Psoas muscle (tissue), 8 donors: Measurements from ENCODE around the gene CAST. TPM values are rescaled to one million over a fixed set of nuclear protein-coding genes. Genes with fewer than 3 reads are reported as not detected.

Experiments
- ATAC-seq, 4 donors: fragments of 200-7000 bp; cut with Tn5 transposase; one replicate each; pipeline ENCODE4 v1.9.1; 2020; ENCODE audit warnings: moderate library complexity in 3 of 4, mild to moderate bottlenecking in 2 of 4
- DNase-seq, 2 donors: peaks; one replicate each; pipeline ENCODE4 v3.0.0-alpha.2; 2020
- H3K27ac ChIP-seq: fragments of 200-600 bp; one replicate; pipeline ENCODE4 v1.8.0; 2022
- H3K27me3 ChIP-seq, 3 donors: fragments of 200-600 bp in 1 of 3; one replicate each; pipeline versions ENCODE4 v1.6.1 to v1.8.0; 2013 to 2022; ENCODE audit warnings: low read length in 2 of 3, mild to moderate bottlenecking in 2 of 3, moderate library complexity in 1 of 3; ENCODE audit not compliant: insufficient read depth in 3 of 3
- H3K36me3 ChIP-seq, 2 donors: fragments of 200-600 bp in 1 of 2; one replicate each; pipeline versions ENCODE4 v1.6.1 to v1.8.0; 2013 to 2022; ENCODE audit warnings: low read depth in 1 of 2, mild to moderate bottlenecking in 1 of 2, moderate library complexity in 1 of 2; ENCODE audit not compliant: insufficient read depth in 1 of 2
- H3K4me1 ChIP-seq: fragments of 200-600 bp; one replicate; pipeline ENCODE4 v1.8.0; 2022
- H3K4me3 ChIP-seq: fragments of 200-600 bp; one replicate; pipeline ENCODE4 v1.8.0; 2022; ENCODE audit warnings: mild to moderate bottlenecking
- H3K9me3 ChIP-seq: fragments of 200-600 bp; one replicate; pipeline ENCODE4 v1.8.0; 2022
- CTCF ChIP-seq: fragments of 200-600 bp; IDR thresholded peaks from one replicate; pipeline ENCODE4 v1.8.0; 2022; ENCODE audit warnings: antibody characterized with exemption
- WGBS, 3 donors: extraction: QIAGEN DNeasy Blood & Tissue Kit; methylation state at CpG; one replicate each; pipeline versions ENCODE4 v1.1.6 to v1.1.7; 2013; 5-methylcytosine and 5-hydroxymethylcytosine counted together
- intact Hi-C, 2 donors: fragments of 100-400 bp; cut with DNase I; formaldehyde crosslinking; loops; one replicate each; pipeline versions ENCODE4 v1.11.0 to v1.14.2; 2022
- polyA plus RNA-seq, 3 donors: library from polyadenylated mRNA; stranded (reverse); fragments of 200-250 nt; gene quantifications; one replicate each; pipeline ENCODE4 v1.2.3, GENCODE V29; 2013
- total RNA-seq, 4 donors: library from RNA; stranded (reverse); fragmentation: NEBNext Ultra II Directional in 2 of 4; extraction: Animal tissue kit (Norgen Biotek cat#: 25700) in 2 of 4; gene quantifications; one replicate each; pipeline versions ENCODE4 v1.2.1 to v1.2.4, GENCODE V29; 2021 to 2023
- donor health status: healthy with polysubstance abuse.
- donor health status: DM: no; HTN: no; CAD: no; lungs with moderate emphysema.
- donor health status: Bipolar disorder and iron deficiency.
- donor health status: healthy.
- donor health status: DM: yes; HTN: yes; CAD: no.
- donor health status: DM: no; HTN: no; CAD: no.
- donor health status: DM: no; HTN: no; CAD: no.
- donor health status: DM: yes; HTN: yes; CAD: no.

Gene CAST
- total and polyA plus RNA-seq, 7 donors: 193 to 447 (median 312) TPM

DNA sequence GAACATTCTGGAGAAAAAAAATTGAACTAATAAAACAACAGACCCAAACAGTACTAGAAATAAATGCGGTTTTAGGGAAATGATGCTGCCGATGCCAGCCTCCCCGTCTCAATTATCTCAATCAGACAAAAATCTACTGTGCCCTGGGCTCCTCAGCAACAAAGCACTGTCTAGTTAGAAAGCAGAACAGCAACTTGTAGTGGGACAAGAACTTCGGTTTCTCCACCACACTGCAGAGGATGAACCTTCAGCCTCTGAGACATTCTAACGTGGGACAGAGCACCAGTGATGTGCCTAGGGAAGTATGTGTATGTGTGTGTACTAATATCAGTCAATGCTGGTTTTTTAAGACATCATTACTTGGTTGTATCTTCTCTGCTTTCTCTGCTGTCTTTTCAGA, 11.1 kb upstream of the CAST start:
- no peak overlapping the region for H3K27ac ChIP-seq
- TF ChIP-seq CTCF: no peak
- DNase-seq: no peak
- intact Hi-C loops: no loop called here
- no peaks in the 10 kb centered on the region for H3K9me3 ChIP-seq
- WGBS, 3 donors: 84 to 90% (median 85%) methylated on average over 5 of the region's 5 CpGs
- no peak for ATAC-seq
- H3K4me1 ChIP-seq: peaks cover 19% of the 10 kb centered on the region
- H3K36me3 ChIP-seq: no peaks in the 10 kb centered on the region
- no peaks in the 10 kb centered on the region for H3K27me3 ChIP-seq
- H3K4me3 ChIP-seq: no peak overlapping the region

DNA sequence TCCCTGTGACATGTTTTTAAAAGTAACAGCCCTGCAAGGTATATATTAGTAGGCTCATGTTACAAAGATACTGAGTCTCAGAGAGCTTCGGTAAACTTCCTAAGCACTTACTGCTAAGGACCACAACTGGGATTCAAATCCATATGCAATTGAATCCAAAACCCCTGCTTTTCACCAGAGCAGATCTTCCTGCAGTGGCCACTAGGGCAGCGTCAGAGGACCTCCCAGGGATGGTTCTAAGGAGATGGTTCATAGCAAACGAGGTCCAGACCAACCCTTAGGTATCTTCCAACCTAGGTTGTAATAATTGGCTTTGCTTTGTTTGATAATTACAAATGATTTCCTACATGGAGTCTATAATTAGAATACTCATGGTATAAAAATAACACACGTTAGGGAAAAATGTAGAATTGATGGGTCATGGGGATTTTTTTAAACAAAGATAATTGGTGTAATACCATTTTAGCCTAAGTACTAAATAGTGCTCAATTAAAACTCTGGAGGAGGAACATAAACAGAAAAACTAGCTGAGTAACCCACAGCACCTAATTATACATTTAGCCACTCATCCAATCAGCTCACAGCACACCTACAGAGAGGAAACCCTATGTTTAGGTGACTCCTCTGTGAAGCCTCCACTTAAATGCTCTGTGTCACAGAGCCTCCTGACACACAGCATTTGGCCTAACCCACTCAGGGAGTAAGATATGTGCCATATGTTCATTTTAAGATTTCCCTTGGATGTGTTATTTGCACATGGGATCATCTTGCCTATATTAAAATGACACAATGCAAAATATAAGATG, 10.0 kb upstream of the CAST start:
- Histone ChIP-seq H3K9me3 (no peaks in the 10 kb centered on the region), H3K27ac (no peak overlapping the region), H3K36me3 (no peaks in the 10 kb centered on the region), H3K4me3 (no peak overlapping the region), H3K4me1 (peaks cover 18% of the 10 kb centered on the region), H3K27me3 (no peaks in the 10 kb centered on the region)
- DNase-seq: no peak
- no peak for ATAC-seq
- TF ChIP-seq CTCF: no peak
- WGBS, 3 donors: 58 to 66% (median 58%) methylated on average over 4 of the region's 4 CpGs
- intact Hi-C loops: no loop called here

- ATAC-seq: no peak
- Histone ChIP-seq H3K27me3 (no peaks in the 10 kb centered on the region), H3K36me3 (no peaks in the 10 kb centered on the region), H3K27ac (no peak overlapping the region), H3K9me3 (no peaks in the 10 kb centered on the region), H3K4me1 (peaks cover 10% of the 10 kb centered on the region), H3K4me3 (no peak overlapping the region)
- no peak for TF ChIP-seq CTCF
- WGBS, 3 donors: 48 to 60% (median 58%) methylated on average over 1 of the region's 1 CpG
- no peak for DNase-seq
- intact Hi-C loops: no loop called here
Observed at GRCh38 chr5:96652769-96653454, 9.3 kb upstream of the CAST start.

DNA sequence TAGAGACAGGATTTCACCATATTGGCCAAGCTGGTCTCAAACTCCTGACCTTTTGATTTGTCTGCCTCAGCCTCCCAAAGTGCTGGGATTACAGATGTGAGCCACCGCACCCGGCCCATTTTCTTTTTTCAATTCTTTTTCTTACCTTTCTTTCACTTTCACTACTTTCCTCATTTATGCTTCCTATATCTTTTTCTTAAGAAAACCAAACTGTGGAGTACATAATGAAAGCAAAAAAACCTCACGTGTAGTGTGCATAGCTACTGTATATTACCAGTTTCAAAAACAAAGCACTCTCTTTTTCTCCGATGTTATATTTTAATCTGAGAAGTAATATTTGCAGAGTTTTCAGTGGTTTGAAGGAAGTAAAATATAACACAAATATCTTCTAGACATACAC, 8.0 kb upstream of the CAST start:
- no peaks in the 10 kb centered on the region for H3K4me1 ChIP-seq

More for the DNA sequence above, 8.0 kb upstream of the CAST start:
- ATAC-seq: no peak
- no peaks in the 10 kb centered on the region for H3K27me3 ChIP-seq
- no peak for TF ChIP-seq CTCF
- no peaks in the 10 kb centered on the region for H3K36me3 ChIP-seq
- no peak for DNase-seq
- no peak overlapping the region for H3K27ac ChIP-seq
- intact Hi-C loops: no loop called here
- H3K4me3 ChIP-seq: no peak overlapping the region
- no peaks in the 10 kb centered on the region for H3K9me3 ChIP-seq
- 87 to 95% (median 94%) methylated on average over 4 of the region's 4 CpGs for WGBS, 3 donors
